ENCODE data around the gene ENAM.

The ENAM gene

DNA sequence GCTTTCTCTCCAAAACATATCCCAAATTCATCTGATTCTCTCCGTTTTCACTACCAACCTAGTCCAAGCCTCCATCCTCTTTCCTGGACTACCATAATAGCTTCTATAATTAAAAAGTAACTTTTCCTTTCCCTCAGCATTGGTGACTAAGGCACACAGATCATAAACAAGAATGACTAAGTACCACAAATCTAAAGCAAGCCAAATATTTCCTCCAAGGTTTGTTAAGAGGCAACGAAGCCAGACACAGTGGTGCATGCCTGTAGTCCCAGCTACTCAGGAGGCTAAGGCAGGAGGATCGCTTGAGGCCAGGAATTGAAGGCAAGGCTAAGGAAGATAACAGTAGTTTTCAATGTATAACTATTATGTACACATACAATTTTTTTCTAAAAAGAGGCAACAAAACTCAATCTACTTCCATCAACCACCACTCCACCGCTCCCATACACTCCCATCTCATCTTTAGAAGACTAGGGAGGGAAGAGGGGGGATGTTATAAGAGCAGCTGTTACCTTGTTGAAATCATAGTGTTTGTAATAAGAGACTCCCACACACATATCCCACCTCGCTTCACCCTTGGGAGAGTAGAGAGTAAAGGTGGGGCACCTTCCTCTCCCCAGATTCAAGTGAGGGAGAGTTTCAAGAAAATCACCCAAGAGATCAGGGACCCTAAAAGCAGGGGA lies 41.9 kb downstream of the ENAM start:
- Histone ChIP-seq H3K23ac (ENCODE audit: low read length) (peak overlapping the region; percentile 61), H3K27me3 (ENCODE audit: insufficient read depth, low read length) (no peaks in the 10 kb centered on the region), H2AFZ (ENCODE audit: insufficient read depth, low read length, poor library complexity) (no peak overlapping the region), H2AK5ac (ENCODE audit: low read length) (no peak overlapping the region), H2BK5ac (ENCODE audit: low read depth, low read length, poor library complexity) (no peak overlapping the region), H3K9ac (ENCODE audit: low read length) (no peak overlapping the region), H3K18ac (ENCODE audit: low read length) (no peak overlapping the region), H3K4me2 (ENCODE audit: low read length) (no peak overlapping the region), H4K12ac (ENCODE audit: low read depth, low read length) (no peak overlapping the region), H3K4me1 (ENCODE audit: control insufficient read depth in 1 of 2, insufficient read depth in 2 of 2, low read length in 2 of 2) (no peaks in the 10 kb centered on the region), H3K9me3 (ENCODE audit: insufficient read depth, low read depth, low read length) (no peaks in the 10 kb centered on the region), H2BK12ac (ENCODE audit: low read length) (no peak overlapping the region), H3K79me1 (ENCODE audit: low read length) (no peaks in the 10 kb centered on the region), H4K91ac (ENCODE audit: low read depth, low read length) (no peak overlapping the region), H4K8ac (ENCODE audit: low read depth, low read length) (no peak overlapping the region), H3K27ac (ENCODE audit: low read depth, low read length) (no peak overlapping the region), H3K4ac (ENCODE audit: low read depth, low read length) (no peak overlapping the region), H3K14ac (ENCODE audit: low read length) (no peak overlapping the region), H3K4me3 (ENCODE audit: low read depth, low read length) (no peak overlapping the region), H3K36me3 (ENCODE audit: control insufficient read depth in 1 of 2, insufficient read depth in 2 of 2, low read length in 2 of 2) (no peaks in the 10 kb centered on the region), H3K79me2 (ENCODE audit: control insufficient read depth, insufficient read depth, low read length, poor library complexity) (no peaks in the 10 kb centered on the region), H2BK120ac (ENCODE audit: insufficient read depth, low read length, poor library complexity) (no peak overlapping the region)
- no peak for DNase-seq
- WGBS (ENCODE audit: extremely low coverage, insufficient coverage, insufficient read length) = no CpG with 5 or more reads among the region's 5 CpGs

DNA sequence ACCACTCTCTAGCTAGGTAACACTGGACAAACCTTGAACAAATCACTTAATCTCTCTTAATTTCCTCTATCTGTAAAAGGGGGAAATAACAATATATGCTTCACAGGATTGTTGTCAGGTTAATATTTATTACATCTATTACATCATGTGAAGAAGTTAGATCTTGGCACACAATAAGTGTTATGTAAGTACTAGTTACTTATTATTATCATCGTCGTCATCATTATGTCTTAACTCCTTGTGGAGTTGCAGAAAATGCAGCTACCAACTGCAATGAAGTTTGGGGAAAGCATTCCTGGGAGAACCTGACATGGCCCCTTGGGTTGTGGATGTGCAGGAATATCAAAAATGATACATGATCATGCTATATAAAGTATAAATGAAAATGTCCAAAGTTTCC lies 42.5 kb downstream of the ENAM start:
- DNase-seq = no peak
- Histone ChIP-seq H3K79me1 (ENCODE audit: low read length) (no peaks in the 10 kb centered on the region), H3K4me3 (ENCODE audit: low read depth, low read length) (no peak overlapping the region), H2BK120ac (ENCODE audit: insufficient read depth, low read length, poor library complexity) (no peak overlapping the region), H3K4ac (ENCODE audit: low read depth, low read length) (no peak overlapping the region), H4K12ac (ENCODE audit: low read depth, low read length) (no peak overlapping the region), H3K36me3 (ENCODE audit: control insufficient read depth in 1 of 2, insufficient read depth in 2 of 2, low read length in 2 of 2) (no peaks in the 10 kb centered on the region), H2BK12ac (ENCODE audit: low read length) (no peak overlapping the region), H2AFZ (ENCODE audit: insufficient read depth, low read length, poor library complexity) (no peak overlapping the region), H3K27ac (ENCODE audit: low read depth, low read length) (no peak overlapping the region), H3K4me1 (ENCODE audit: control insufficient read depth in 1 of 2, insufficient read depth in 2 of 2, low read length in 2 of 2) (no peaks in the 10 kb centered on the region), H3K79me2 (ENCODE audit: control insufficient read depth, insufficient read depth, low read length, poor library complexity) (no peaks in the 10 kb centered on the region), H3K23ac (ENCODE audit: low read length) (no peak overlapping the region), H4K91ac (ENCODE audit: low read depth, low read length) (no peak overlapping the region), H3K9me3 (ENCODE audit: insufficient read depth, low read depth, low read length) (no peaks in the 10 kb centered on the region), H2BK5ac (ENCODE audit: low read depth, low read length, poor library complexity) (no peak overlapping the region), H3K4me2 (ENCODE audit: low read length) (no peak overlapping the region), H2AK5ac (ENCODE audit: low read length) (no peak overlapping the region), H3K27me3 (ENCODE audit: insufficient read depth, low read length) (no peaks in the 10 kb centered on the region), H3K9ac (ENCODE audit: low read length) (no peak overlapping the region), H4K8ac (ENCODE audit: low read depth, low read length) (no peak overlapping the region), H3K18ac (ENCODE audit: low read length) (no peak overlapping the region), H3K14ac (ENCODE audit: low read length) (no peak overlapping the region)
- no CpG with 5 or more reads among the region's 2 CpGs for WGBS (ENCODE audit: extremely low coverage, insufficient coverage, insufficient read length)

DNA sequence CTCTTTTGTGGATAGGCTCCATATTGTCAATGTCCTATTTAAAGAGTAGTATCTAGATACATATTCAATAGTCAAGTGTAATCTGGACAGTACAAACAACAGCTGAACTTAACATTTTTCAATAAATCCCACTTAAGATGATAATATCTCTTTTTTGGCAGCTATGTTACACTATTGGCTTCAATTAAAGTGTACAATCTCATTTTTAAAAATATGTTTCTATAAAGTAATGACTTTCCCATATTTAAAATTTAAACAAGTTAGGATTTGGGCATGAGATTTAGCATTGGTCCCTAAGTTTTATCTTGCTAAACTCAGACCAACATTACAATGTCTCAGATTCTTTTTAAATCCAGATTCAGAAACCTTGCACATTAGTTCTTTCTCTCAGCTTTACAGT lies 45.6 kb downstream of the ENAM start:
- no peak overlapping the region for H2AFZ ChIP-seq (ENCODE audit: insufficient read depth, low read length, poor library complexity)
- H3K18ac ChIP-seq (ENCODE audit: low read length) = no peak overlapping the region
- no peaks in the 10 kb centered on the region for H3K27me3 ChIP-seq (ENCODE audit: insufficient read depth, low read length)
- no peaks in the 10 kb centered on the region for H3K79me1 ChIP-seq (ENCODE audit: low read length)
- no peak overlapping the region for H2AK5ac ChIP-seq (ENCODE audit: low read length)
- no peak overlapping the region for H4K12ac ChIP-seq (ENCODE audit: low read depth, low read length)
- no peak overlapping the region for H3K9ac ChIP-seq (ENCODE audit: low read length)
- no peak overlapping the region for H3K4me3 ChIP-seq (ENCODE audit: low read depth, low read length)
- no peaks in the 10 kb centered on the region for H3K9me3 ChIP-seq (ENCODE audit: insufficient read depth, low read depth, low read length)
- H3K79me2 ChIP-seq (ENCODE audit: control insufficient read depth, insufficient read depth, low read length, poor library complexity) = no peaks in the 10 kb centered on the region
- H2BK120ac ChIP-seq (ENCODE audit: insufficient read depth, low read length, poor library complexity) = no peak overlapping the region
- no peaks in the 10 kb centered on the region for H3K36me3 ChIP-seq (ENCODE audit: control insufficient read depth in 1 of 2, insufficient read depth in 2 of 2, low read length in 2 of 2)
- DNase-seq = no peak
- H3K14ac ChIP-seq (ENCODE audit: low read length) = no peak overlapping the region
- H2BK5ac ChIP-seq (ENCODE audit: low read depth, low read length, poor library complexity) = no peak overlapping the region
- H3K27ac ChIP-seq (ENCODE audit: low read depth, low read length) = no peak overlapping the region
- no peaks in the 10 kb centered on the region for H3K4me1 ChIP-seq (ENCODE audit: control insufficient read depth in 1 of 2, insufficient read depth in 2 of 2, low read length in 2 of 2)
- H4K8ac ChIP-seq (ENCODE audit: low read depth, low read length) = no peak overlapping the region
- H3K4me2 ChIP-seq (ENCODE audit: low read length) = no peak overlapping the region
- H2BK12ac ChIP-seq (ENCODE audit: low read length) = no peak overlapping the region
- H4K91ac ChIP-seq (ENCODE audit: low read depth, low read length) = no peak overlapping the region
- H3K23ac ChIP-seq (ENCODE audit: low read length) = no peak overlapping the region
- H3K4ac ChIP-seq (ENCODE audit: low read depth, low read length) = no peak overlapping the region

DNA sequence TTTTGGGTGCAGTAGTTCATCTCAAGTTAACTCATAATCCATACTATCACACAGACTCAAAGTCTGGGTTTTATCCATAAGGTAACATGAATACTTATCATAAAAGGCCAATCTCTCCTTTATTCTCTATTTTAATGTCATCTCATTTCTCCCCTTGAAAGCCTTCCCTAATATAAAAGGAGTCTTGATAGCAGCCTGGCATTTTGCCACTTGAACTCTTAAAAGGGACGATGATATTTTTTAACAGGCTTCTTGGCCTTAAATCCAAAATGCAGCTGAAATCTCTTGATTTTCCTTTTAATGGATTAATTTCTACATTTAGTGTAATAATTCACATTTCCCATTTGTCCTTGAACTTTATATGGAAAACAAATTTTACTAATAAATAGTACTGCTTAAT lies 46.2 kb downstream of the ENAM start:
- no peaks in the 10 kb centered on the region for H3K9me3 ChIP-seq (ENCODE audit: insufficient read depth, low read depth, low read length)
- no peak overlapping the region for H3K9ac ChIP-seq (ENCODE audit: low read length)

More for the DNA sequence above, 46.2 kb downstream of the ENAM start:
- H3K79me2 ChIP-seq (ENCODE audit: control insufficient read depth, insufficient read depth, low read length, poor library complexity) = no peaks in the 10 kb centered on the region
- no peak overlapping the region for H3K4me2 ChIP-seq (ENCODE audit: low read length)
- no peak overlapping the region for H4K91ac ChIP-seq (ENCODE audit: low read depth, low read length)
- no peak for DNase-seq
- no CpG with 5 or more reads among the region's 1 CpG for WGBS (ENCODE audit: extremely low coverage, insufficient coverage, insufficient read length)
- no peak overlapping the region for H3K4ac ChIP-seq (ENCODE audit: low read depth, low read length)
- H2AK5ac ChIP-seq (ENCODE audit: low read length) = no peak overlapping the region
- H2BK120ac ChIP-seq (ENCODE audit: insufficient read depth, low read length, poor library complexity) = no peak overlapping the region
- H3K14ac ChIP-seq (ENCODE audit: low read length) = no peak overlapping the region
- no peaks in the 10 kb centered on the region for H3K79me1 ChIP-seq (ENCODE audit: low read length)
- H4K12ac ChIP-seq (ENCODE audit: low read depth, low read length) = no peak overlapping the region
- H3K18ac ChIP-seq (ENCODE audit: low read length) = no peak overlapping the region
- no peak overlapping the region for H2BK12ac ChIP-seq (ENCODE audit: low read length)
- H3K4me1 ChIP-seq (ENCODE audit: control insufficient read depth in 1 of 2, insufficient read depth in 2 of 2, low read length in 2 of 2) = no peaks in the 10 kb centered on the region
- no peak overlapping the region for H3K27ac ChIP-seq (ENCODE audit: low read depth, low read length)
- H3K4me3 ChIP-seq (ENCODE audit: low read depth, low read length) = no peak overlapping the region
- no peak overlapping the region for H2BK5ac ChIP-seq (ENCODE audit: low read depth, low read length, poor library complexity)
- H4K8ac ChIP-seq (ENCODE audit: low read depth, low read length) = no peak overlapping the region
- no peaks in the 10 kb centered on the region for H3K27me3 ChIP-seq (ENCODE audit: insufficient read depth, low read length)
- no peak overlapping the region for H3K23ac ChIP-seq (ENCODE audit: low read length)
- H3K36me3 ChIP-seq (ENCODE audit: control insufficient read depth in 1 of 2, insufficient read depth in 2 of 2, low read length in 2 of 2) = no peaks in the 10 kb centered on the region
- no peak overlapping the region for H2AFZ ChIP-seq (ENCODE audit: insufficient read depth, low read length, poor library complexity)
